ENCODE data around the gene BCAT1.
"Not testable (repeated sequence)": the region's sequence is repeated elsewhere in the genome, so short reads cannot be mapped to it uniquely, and the experiment has no call there.

Gene BCAT1

GRCh38 chr12:24823808-24824515 is 124.9 kb downstream of the BCAT1 start:
- FAIRE-seq = no peak
- TF ChIP-seq POLR2A (IDR thresholded peaks at IDR 0.05; ENCODE audit: low read depth, low read length) = no peak
- no peak for DNase-seq (ENCODE audit: insufficient read length, low spot score)

DNA sequence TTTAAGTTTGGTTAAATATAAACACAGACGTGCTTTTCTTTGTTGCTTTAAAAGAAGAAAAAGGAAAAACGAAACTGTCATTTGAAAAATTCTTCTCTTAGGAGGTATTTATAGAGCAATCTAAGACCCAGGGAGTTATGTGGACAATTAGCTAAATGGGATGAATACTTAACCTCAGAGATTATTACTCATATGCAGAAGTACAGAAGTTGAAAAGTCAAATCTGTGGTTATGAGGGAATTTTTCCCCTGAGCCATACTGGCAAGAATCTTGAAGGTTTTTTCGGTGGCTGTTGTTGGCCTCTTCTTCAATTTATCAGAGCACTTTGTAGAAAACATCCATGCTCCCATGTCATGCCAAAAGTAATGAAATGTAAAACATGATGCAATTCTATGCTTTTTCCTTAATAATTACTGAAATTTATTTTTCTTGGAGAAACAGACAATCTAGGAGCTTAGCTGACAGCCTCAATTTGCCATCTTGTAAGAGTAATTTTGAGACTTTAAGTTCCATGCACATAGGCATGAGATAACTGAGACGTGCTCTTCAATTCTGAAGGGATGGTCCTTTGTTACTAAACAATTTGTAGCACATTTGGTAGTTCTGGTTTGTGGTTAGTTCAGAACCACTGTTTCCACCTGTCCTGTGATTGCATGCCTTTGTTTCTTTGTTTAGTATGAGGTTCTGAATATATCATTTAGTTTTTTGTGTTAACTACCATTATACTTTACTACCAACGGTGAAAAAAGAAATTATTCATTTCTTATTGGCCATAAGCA is 126.6 kb downstream of the BCAT1 start:
- no peak for DNase-seq (ENCODE audit: insufficient read length, low spot score)
- FAIRE-seq = no peak
- TF ChIP-seq POLR2A (IDR thresholded peaks at IDR 0.05; ENCODE audit: low read depth, low read length) = no peak

GRCh38 chr12:24821691-24822090 is 127.2 kb downstream of the BCAT1 start:
- peak; percentile 90 for FAIRE-seq
- peak; percentile 12 for DNase-seq (ENCODE audit: insufficient read length, low spot score)
- no peak for TF ChIP-seq POLR2A (IDR thresholded peaks at IDR 0.05; ENCODE audit: low read depth, low read length)

DNA sequence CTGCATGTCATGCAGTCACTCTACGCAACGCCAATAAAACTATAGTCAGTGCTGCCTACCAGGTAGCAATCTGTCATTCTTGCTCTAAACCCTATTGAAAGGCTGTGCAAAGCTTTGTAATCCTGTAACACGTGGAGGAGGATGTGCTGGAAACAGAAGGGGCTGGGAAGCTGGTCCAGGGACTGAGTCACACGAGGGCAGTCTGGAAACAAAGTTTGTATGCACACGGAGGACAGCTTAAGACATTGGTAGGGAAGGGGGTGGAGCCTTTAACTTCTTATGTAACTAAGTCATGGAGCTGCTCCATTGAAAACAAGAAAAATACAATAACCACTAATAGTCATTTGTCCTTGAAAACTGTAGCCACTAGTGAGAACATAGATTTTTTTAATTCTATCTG is 128.0 kb downstream of the BCAT1 start:
- TF ChIP-seq POLR2A (IDR thresholded peaks at IDR 0.05; ENCODE audit: low read depth, low read length) = no peak
- DNase-seq (ENCODE audit: insufficient read length, low spot score) = no peak
- FAIRE-seq = peak; percentile 23

GRCh38 chr12:24818351-24818750 is 130.6 kb downstream of the BCAT1 start:
- no peak for TF ChIP-seq POLR2A (IDR thresholded peaks at IDR 0.05; ENCODE audit: low read depth, low read length)
- FAIRE-seq (no peak), DNase-seq (ENCODE audit: insufficient read length, low spot score) (no peak)

DNA sequence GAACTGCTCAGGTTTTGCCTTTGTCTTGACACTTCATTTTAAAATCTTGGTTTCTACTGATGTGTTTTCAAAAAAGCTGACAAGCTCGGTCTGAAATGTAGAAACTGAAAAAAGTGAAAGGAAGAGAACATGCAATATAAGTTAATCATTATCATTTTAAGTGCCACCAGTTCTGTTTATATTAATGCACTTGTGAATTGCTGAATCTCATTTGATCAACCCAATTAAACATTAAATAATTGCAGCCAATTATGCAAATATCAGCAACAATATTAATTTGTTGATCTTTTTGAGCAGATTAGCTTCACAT is 133.8 kb downstream of the BCAT1 start:
- FAIRE-seq (no peak), DNase-seq (ENCODE audit: insufficient read length, low spot score) (no peak)
- no peak for TF ChIP-seq POLR2A (IDR thresholded peaks at IDR 0.05; ENCODE audit: low read depth, low read length)

DNA sequence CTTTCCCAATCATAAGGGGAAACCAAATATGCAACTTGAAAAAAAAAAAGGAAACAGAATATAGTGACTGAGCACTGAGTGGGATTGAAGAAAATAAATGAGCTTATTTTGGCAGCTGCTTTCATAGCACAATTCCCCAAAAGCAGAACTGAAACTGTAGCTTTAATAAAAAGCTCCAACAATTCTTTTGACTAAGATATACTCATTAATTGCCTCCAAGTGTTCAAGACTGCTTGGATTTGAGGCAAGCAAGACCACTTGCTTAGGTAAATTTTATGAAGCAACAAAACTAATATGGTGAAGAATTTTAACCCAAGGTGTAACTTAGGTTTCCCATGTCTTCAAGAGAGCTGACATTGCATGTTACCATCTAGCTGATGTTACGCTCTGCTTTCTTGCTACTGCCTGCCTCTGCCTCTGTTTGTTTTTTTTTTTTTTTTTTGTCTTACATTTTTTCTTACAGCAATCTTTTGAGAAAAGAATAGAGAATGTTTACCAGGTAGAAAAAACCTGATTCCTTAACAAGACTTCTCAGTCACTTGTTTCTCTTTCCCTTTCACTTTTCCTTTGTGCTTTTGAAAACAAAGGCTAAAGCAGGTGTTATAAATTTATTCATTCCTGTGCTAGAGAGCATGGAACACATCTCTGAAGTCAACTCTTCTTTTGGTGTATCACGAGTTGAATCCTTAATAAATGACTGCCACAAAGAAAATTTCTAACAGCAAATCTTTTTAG is 134.4 kb downstream of the BCAT1 start:
- no peak for FAIRE-seq
- no peak for DNase-seq (ENCODE audit: insufficient read length, low spot score)
- no peak for TF ChIP-seq POLR2A (IDR thresholded peaks at IDR 0.05; ENCODE audit: low read depth, low read length)

GRCh38 chr12:24810378-24810777 is 138.5 kb downstream of the BCAT1 start:
- no peak for FAIRE-seq
- DNase-seq (ENCODE audit: insufficient read length, low spot score) = no peak
- no peak for TF ChIP-seq POLR2A (IDR thresholded peaks at IDR 0.05; ENCODE audit: low read depth, low read length)

- not testable (repeated sequence) for DNase-seq (ENCODE audit: insufficient read length, low spot score); FAIRE-seq
These were observed 139.6 kb downstream of the BCAT1 start for GRCh38 chr12:24809306-24809705.

GRCh38 chr12:24808651-24809050 is 140.2 kb downstream of the BCAT1 start:
- no peak for DNase-seq (ENCODE audit: insufficient read length, low spot score)
- no peak for TF ChIP-seq POLR2A (IDR thresholded peaks at IDR 0.05; ENCODE audit: low read depth, low read length)
- no peak for FAIRE-seq

GRCh38 chr12:24806386-24806785 is 142.5 kb downstream of the BCAT1 start:
- DNase-seq (ENCODE audit: insufficient read length, low spot score) (no peak), FAIRE-seq (no peak)
- no peak for TF ChIP-seq POLR2A (IDR thresholded peaks at IDR 0.05; ENCODE audit: low read depth, low read length)

GRCh38 chr12:24803430-24804245 is 145.3 kb downstream of the BCAT1 start:
- no peak for FAIRE-seq
- no peak for DNase-seq (ENCODE audit: insufficient read length, low spot score)
- TF ChIP-seq POLR2A (IDR thresholded peaks at IDR 0.05; ENCODE audit: low read depth, low read length) = no peak

GRCh38 chr12:24798335-24798734 is 150.6 kb downstream of the BCAT1 start:
- FAIRE-seq = no peak
- TF ChIP-seq POLR2A (IDR thresholded peaks at IDR 0.05; ENCODE audit: low read depth, low read length) = no peak
- DNase-seq (ENCODE audit: insufficient read length, low spot score) = no peak

- no peak for TF ChIP-seq POLR2A (IDR thresholded peaks at IDR 0.05; ENCODE audit: low read depth, low read length)
- FAIRE-seq (no peak), DNase-seq (ENCODE audit: insufficient read length, low spot score) (no peak)
These were observed 151.0 kb downstream of the BCAT1 start for GRCh38 chr12:24797901-24798300.

All from H54 (cell line).